DLD1 (cell line): ENCODE measurements around the gene INHBB.
"Not testable (repeated sequence)": the region's sequence is repeated elsewhere in the genome, so short reads cannot be mapped to it uniquely, and the experiment has no call there.

Source experiments
- in situ Hi-C: cut with HindIII; loops from 2 replicates; pipeline ENCODE4 v1.10.0; 2017; ENCODE audit warnings: low sequenced_read_pairs

Gene INHBB

GRCh38 chr2:120316071-120316470, 29.9 kb upstream of the INHBB start:
- in situ Hi-C loops, result no loop called here

GRCh38 chr2:120316528-120317179, 29.3 kb upstream of the INHBB start:
- in situ Hi-C loops, result no loop called here

GRCh38 chr2:120317180-120317533, 28.8 kb upstream of the INHBB start:
- in situ Hi-C loops, result no loop called here

- in situ Hi-C loops, result no loop called here
These were observed 28.0 kb upstream of the INHBB start for GRCh38 chr2:120317916-120318315.

- in situ Hi-C loops, result no loop called here
These were observed 27.3 kb upstream of the INHBB start for GRCh38 chr2:120318626-120319025.

GRCh38 chr2:120319123-120319522, 26.8 kb upstream of the INHBB start:
- in situ Hi-C loops, result no loop called here

GRCh38 chr2:120319686-120320317, 26.1 kb upstream of the INHBB start:
- in situ Hi-C loops, result no loop called here

GRCh38 chr2:120320318-120320851, 25.6 kb upstream of the INHBB start:
- in situ Hi-C loops, result no loop called here

- in situ Hi-C loops, result not testable (repeated sequence)
These were observed 24.9 kb upstream of the INHBB start for GRCh38 chr2:120320887-120321556.

- in situ Hi-C loops, result no loop called here
These were observed 24.1 kb upstream of the INHBB start for GRCh38 chr2:120321721-120322284.

GRCh38 chr2:120322329-120322728, 23.6 kb upstream of the INHBB start:
- in situ Hi-C loops, result no loop called here

- in situ Hi-C loops, result no loop called here
These were observed 22.7 kb upstream of the INHBB start for GRCh38 chr2:120323214-120323613.

GRCh38 chr2:120323807-120324399, 22.0 kb upstream of the INHBB start:
- in situ Hi-C loops, result no loop called here

GRCh38 chr2:120324933-120325332, 21.0 kb upstream of the INHBB start:
- in situ Hi-C loops, result no loop called here

GRCh38 chr2:120326066-120326465, 19.9 kb upstream of the INHBB start:
- in situ Hi-C loops, result no loop called here

GRCh38 chr2:120330946-120331822, 14.8 kb upstream of the INHBB start:
- in situ Hi-C loops, result no loop called here

GRCh38 chr2:120331903-120332302, 14.0 kb upstream of the INHBB start:
- in situ Hi-C loops, result no loop called here

- in situ Hi-C loops, result no loop called here
These were observed 13.6 kb upstream of the INHBB start for GRCh38 chr2:120332384-120332783.

GRCh38 chr2:120334068-120334467, 11.9 kb upstream of the INHBB start:
- in situ Hi-C loops, result no loop called here

- in situ Hi-C loops, result no loop called here
These were observed 9.2 kb upstream of the INHBB start for GRCh38 chr2:120336749-120337148.
